PC-9 (cell line): ENCODE data around the gene CYP39A1. TPM values are rescaled to one million over a fixed set of nuclear protein-coding genes. Genes with fewer than 3 reads are reported as not detected.

Experiments used
- BruUV-seq: library from RNA; stranded (reverse); fragments of 400-500 nt; replicated peaks from 2 replicates; lab custom pipeline; 2021; lab: Mats Ljungman, UMichigan
- CTCF ChIA-PET: fragments of 300-600 bp; sonication (Branson Sonifier 250); formaldehyde crosslinking; loops from one replicate; lab custom pipeline; 2022; ENCODE audit warnings: antibody characterized with exemption; lab: Charles Lee
- POLR2A ChIA-PET: fragments of 300-600 bp; sonication (Branson Sonifier 250); formaldehyde crosslinking; loops from one replicate; lab custom pipeline; 2022; ENCODE audit warnings: antibody characterized with exemption; ENCODE audit not compliant: unreplicated experiment; lab: Charles Lee
- DNase-seq, 2 experiments: peaks; one replicate each; pipeline versions ENCODE4 v3.0.0 to v3.0.0-alpha.2; 2015 to 2022; ENCODE audit warnings: mixed read lengths in 1 of 2
- H2AFZ ChIP-seq: fragments of 200-600 bp; sonication (generic); 2 replicates; pipeline ENCODE4 v1.8.1; 2017; ENCODE audit warnings: antibody characterized with exemption
- H3F3A ChIP-seq: fragments of 200-600 bp; sonication (generic); 2 replicates; pipeline ENCODE4 v1.8.1; 2017; ENCODE audit warnings: antibody characterized with exemption, mild to moderate bottlenecking, low read depth; ENCODE audit not compliant: insufficient read depth
- H3K27ac ChIP-seq: fragments of 200-600 bp; sonication (generic); 2 replicates; pipeline ENCODE4 v1.6.1; 2016; ENCODE audit warnings: mixed run types
- H3K27me3 ChIP-seq: fragments of 200-600 bp; sonication (generic); 2 replicates; pipeline ENCODE4 v1.6.1; 2016; ENCODE audit warnings: low read depth, mixed run types; ENCODE audit not compliant: insufficient read depth
- H3K36me3 ChIP-seq: fragments of 200-600 bp; sonication (generic); 2 replicates; pipeline ENCODE4 v1.6.1; 2016; ENCODE audit warnings: low read depth, mixed run types
- H3K4me1 ChIP-seq: fragments of 200-600 bp; sonication (generic); replicated peaks from 2 replicates; pipeline ENCODE4 v1.6.1; 2016; ENCODE audit warnings: mixed run types; ENCODE audit not compliant: insufficient read depth
- H3K4me2 ChIP-seq: fragments of 200-600 bp; sonication (generic); 2 replicates; pipeline ENCODE4 v1.6.1; 2017; ENCODE audit warnings: mixed run types
- H3K4me3 ChIP-seq: fragments of 200-600 bp; sonication (generic); 2 replicates; pipeline ENCODE4 v1.6.1; 2016; ENCODE audit warnings: mixed run types
- H3K79me2 ChIP-seq: fragments of 200-600 bp; sonication (generic); 2 replicates; pipeline ENCODE4 v1.6.1; 2017; ENCODE audit warnings: low read depth, mixed run types
- H3K9me2 ChIP-seq: fragments of 200-600 bp; sonication (generic); 2 replicates; pipeline ENCODE4 v1.8.1; 2017; ENCODE audit warnings: mild to moderate bottlenecking; ENCODE audit not compliant: insufficient read depth
- H3K9me3 ChIP-seq: fragments of 200-600 bp; sonication (generic); 2 replicates; pipeline ENCODE4 v1.8.1; 2016; ENCODE audit warnings: low read depth; ENCODE audit not compliant: insufficient read depth
- H4K20me1 ChIP-seq: fragments of 200-600 bp; sonication (generic); 2 replicates; pipeline ENCODE4 v1.8.1; 2017; ENCODE audit not compliant: insufficient read depth
- CTCF ChIP-seq: fragments of 200-600 bp; sonication (generic); conservative IDR thresholded peaks from 2 replicates; pipeline ENCODE4 v1.6.1; 2017; ENCODE audit warnings: mixed run types, antibody characterized with exemption, mild to moderate bottlenecking, moderate library complexity
- EZH2 ChIP-seq: fragments of 200-600 bp; sonication (generic); IDR thresholded peaks from 2 replicates; pipeline ENCODE4 v1.8.0; 2017; ENCODE audit warnings: antibody characterized with exemption, low read depth
- intact Hi-C: fragments of 100-400 bp; cut with micrococcal nuclease; formaldehyde crosslinking; loops from one replicate; pipeline ENCODE4 v1.10.0; 2022; ENCODE audit not compliant: unreplicated experiment
- total RNA-seq: library from RNA; stranded (reverse); gene quantifications from 2 replicates; pipeline ENCODE4 v1.2.3, GENCODE V29; 2021

Gene CYP39A1
- total RNA-seq, 1 experiment from 2014 or later: 5.6 TPM

- no peak for DNase-seq
- Histone ChIP-seq H3K27me3 (no peaks in the 10 kb centered on the region), H3K4me2 (no peak overlapping the region), H3K9me3 (no peaks in the 10 kb centered on the region), H3K4me1 (no peaks in the 10 kb centered on the region), H3K36me3 (no peaks in the 10 kb centered on the region), H3K27ac (no peak overlapping the region), H3F3A (no peaks in the 10 kb centered on the region), H3K9me2 (no peaks in the 10 kb centered on the region), H2AFZ (no peak overlapping the region), H3K4me3 (no peak overlapping the region), H4K20me1 (no peaks in the 10 kb centered on the region), H3K79me2 (no peaks in the 10 kb centered on the region)
- intact Hi-C loops: no loop called here
- BruUV-seq: no TSS peak
- ChIA-PET POLR2A (no interaction called here), CTCF (no interaction called here)
- TF ChIP-seq CTCF: no peak
- TF ChIP-seq EZH2: no peak
Measured at GRCh38 chr6:46509063-46509462, 143.6 kb downstream of the CYP39A1 start.

- no peaks in the 10 kb centered on the region for H3K4me1 ChIP-seq
- POLR2A ChIA-PET: interaction anchor here (0.6 kb wide), 1 partner anchor 1130 kb away, joined by 3 read pairs; the partner anchor contains the start of gene SUPT3H
- no peak for TF ChIP-seq CTCF
- TF ChIP-seq EZH2: no peak
- no peak for DNase-seq
- no peaks in the 10 kb centered on the region for H3F3A ChIP-seq
- H3K4me2 ChIP-seq: no peak overlapping the region
- no peaks in the 10 kb centered on the region for H3K27me3 ChIP-seq
- H3K9me2 ChIP-seq: no peaks in the 10 kb centered on the region
- BruUV-seq: no TSS peak
- no peaks in the 10 kb centered on the region for H3K36me3 ChIP-seq
- no peak overlapping the region for H3K4me3 ChIP-seq
- H3K27ac ChIP-seq: no peak overlapping the region
- H3K79me2 ChIP-seq: no peaks in the 10 kb centered on the region
- CTCF ChIA-PET: no interaction called here
- intact Hi-C loops: no loop called here
- H4K20me1 ChIP-seq: no peaks in the 10 kb centered on the region
- no peak overlapping the region for H2AFZ ChIP-seq
- no peaks in the 10 kb centered on the region for H3K9me3 ChIP-seq
Measured at GRCh38 chr6:46507426-46507825, 145.2 kb downstream of the CYP39A1 start.

GRCh38 chr6:46505693-46506512 lies 146.7 kb downstream of the CYP39A1 start:
- H3K4me1 ChIP-seq: no peaks in the 10 kb centered on the region
- H2AFZ ChIP-seq: no peak overlapping the region
- H3K27ac ChIP-seq: no peak overlapping the region
- TF ChIP-seq CTCF (no peak), EZH2 (no peak)
- H4K20me1 ChIP-seq: no peaks in the 10 kb centered on the region
- no peaks in the 10 kb centered on the region for H3K9me2 ChIP-seq
- POLR2A ChIA-PET: no interaction called here
- no peak overlapping the region for H3K4me3 ChIP-seq
- no peak for DNase-seq
- H3K36me3 ChIP-seq: no peaks in the 10 kb centered on the region
- BruUV-seq: no TSS peak
- H3K9me3 ChIP-seq: no peaks in the 10 kb centered on the region
- CTCF ChIA-PET: no interaction called here
- no peaks in the 10 kb centered on the region for H3F3A ChIP-seq
- H3K79me2 ChIP-seq: no peaks in the 10 kb centered on the region
- no peaks in the 10 kb centered on the region for H3K27me3 ChIP-seq
- no peak overlapping the region for H3K4me2 ChIP-seq
- intact Hi-C loops: no loop called here
